Stimulated activated CD8-positive, alpha-beta memory T cell treated with anti-CD3 and anti-CD28 coated beads, Interleukin-7, amount 100 ng/mL, for 48 hours (primary cell): ENCODE data around the gene ZNF805.
"Not testable (repeated sequence)": the region's sequence is repeated elsewhere in the genome, so short reads cannot be mapped to it uniquely, and the experiment has no call there.

Experiments used
- DNase-seq, 2 donors: peaks; one replicate each; pipeline ENCODE4 v3.0.0-alpha.2; 2020; ENCODE audit warnings: low read depth in 1 of 2; ENCODE audit errors: extremely low read depth in 1 of 2

Gene ZNF805

GRCh38 chr19:57267291-57267690, 26.9 kb downstream of the ZNF805 start:
- DNase-seq: no peak

DNA sequence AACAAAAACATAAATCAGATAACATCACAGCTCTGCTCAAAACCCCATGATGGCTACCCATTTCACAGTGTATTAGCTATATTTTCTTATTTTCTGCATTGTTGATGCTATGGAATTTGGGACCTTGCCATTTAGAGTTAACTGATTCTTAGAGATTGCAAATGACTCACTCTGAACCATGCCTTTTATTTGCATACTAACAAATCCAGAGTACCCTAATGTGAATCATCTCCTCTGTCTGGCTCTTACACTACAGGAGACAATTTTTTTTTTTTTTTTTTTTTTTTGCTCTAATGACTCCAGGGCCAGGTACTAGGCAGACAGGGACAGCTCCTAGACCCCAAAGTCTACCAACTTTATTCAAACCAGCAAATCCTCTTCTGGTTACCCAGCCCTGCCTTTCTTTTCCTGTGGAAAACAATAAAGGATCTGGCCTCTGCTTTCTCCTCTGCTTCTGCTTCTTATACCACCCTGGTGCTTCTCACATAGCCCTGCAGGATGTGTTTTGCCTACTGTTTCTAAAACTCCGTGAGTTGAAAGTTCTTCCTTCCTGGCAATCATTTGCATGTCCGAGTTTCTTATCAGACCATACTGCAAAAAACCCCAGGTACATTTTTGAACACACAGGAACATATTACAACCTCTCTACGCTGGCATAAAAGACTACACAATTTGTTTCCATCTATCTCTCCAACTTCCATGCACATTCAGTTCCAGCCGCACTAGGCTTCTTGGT, 29.3 kb downstream of the ZNF805 start:
- DNase-seq: no peak

GRCh38 chr19:57271280-57271679, 30.8 kb downstream of the ZNF805 start:
- DNase-seq: no peak

GRCh38 chr19:57273014-57273413, 32.6 kb downstream of the ZNF805 start:
- DNase-seq: no peak

GRCh38 chr19:57276430-57276829, 36.0 kb downstream of the ZNF805 start:
- no peak for DNase-seq

DNA sequence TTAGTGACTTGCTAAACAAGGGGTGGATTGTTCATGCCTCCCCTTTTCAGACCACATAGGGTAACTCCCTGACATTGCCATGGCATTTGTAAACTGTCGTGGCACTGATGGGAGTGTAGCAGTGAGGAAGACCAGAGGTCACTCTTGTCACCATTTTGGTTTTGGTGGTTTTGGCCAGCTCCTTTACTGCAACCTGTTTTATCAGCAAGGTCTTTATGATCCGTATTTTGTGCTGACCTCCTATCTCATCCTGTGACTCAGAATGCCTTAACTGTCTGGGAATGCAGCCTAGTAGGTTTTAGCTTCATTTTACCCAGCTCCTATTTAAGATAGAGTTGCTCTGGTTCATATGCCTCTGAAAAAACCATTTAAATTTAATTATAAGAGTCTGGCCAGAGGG, 38.0 kb downstream of the ZNF805 start:
- DNase-seq: not testable (repeated sequence)

DNA sequence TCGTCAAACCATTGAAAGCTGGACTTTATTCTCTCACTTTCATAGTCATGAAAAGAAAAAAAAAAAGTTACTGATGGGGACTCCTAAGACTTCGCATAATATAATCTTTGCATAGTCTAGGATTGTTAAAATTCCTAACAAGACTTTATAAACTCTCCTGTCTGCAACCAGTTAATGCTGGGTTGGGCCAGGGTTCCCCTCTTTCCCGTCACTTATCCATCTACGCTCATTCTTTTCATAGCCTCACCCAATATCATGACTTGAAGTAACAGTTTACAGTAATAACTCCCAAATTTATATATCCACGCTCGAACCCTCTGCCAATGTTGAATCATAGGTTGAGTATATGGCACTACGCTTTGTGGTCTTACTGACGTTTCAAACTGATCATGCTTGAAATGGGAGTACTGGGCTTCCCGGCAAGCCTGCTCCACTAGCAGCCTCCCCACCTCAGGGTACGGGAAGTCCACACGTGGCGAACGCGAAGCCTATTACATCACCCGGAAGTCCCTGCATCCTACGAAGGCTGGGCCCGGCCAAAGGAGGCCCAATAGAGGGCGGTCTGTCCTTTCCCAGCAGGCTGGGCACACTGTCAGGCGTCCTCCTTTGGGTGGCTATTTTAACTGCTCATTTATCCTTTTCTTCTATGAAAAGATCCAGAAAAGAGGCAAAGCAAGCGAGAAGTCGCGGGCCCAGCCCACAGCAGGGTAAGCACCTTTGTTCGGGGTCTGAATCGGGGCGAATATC, 39.2 kb downstream of the ZNF805 start:
- DNase-seq: peak; percentile 58 to 82

- DNase-seq: peak; percentile 93 to 94
Observed at GRCh38 chr19:57280165-57280961, 39.9 kb downstream of the ZNF805 start, which contains the start of gene ZNF460. TSS of gene ZNF460 (plus strand) at chr19:57280485. CDS start at chr19:57280807, 322 bp downstream.

DNA sequence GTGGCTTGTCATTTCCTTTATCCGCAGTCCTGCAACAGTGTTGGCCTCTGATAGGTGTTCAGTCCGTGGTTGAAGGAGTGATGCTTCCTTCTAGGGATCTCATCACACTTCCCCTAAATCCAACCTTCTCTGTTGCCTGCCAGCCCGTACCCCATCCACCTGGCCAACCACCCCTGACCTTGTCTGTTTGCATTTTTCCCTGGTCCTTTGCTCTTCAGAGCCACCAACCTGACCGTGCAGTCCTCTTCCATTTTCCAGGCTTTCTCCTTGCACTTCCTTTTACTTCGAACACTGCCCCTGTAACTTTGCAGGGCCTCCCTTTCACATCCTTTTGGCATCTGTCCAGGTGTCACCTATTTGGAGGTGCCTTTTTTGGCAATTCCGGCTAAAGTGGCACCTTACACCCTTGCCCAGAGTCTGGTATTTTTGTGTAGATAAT, 40.5 kb downstream of the ZNF805 start:
- DNase-seq: no peak

DNA sequence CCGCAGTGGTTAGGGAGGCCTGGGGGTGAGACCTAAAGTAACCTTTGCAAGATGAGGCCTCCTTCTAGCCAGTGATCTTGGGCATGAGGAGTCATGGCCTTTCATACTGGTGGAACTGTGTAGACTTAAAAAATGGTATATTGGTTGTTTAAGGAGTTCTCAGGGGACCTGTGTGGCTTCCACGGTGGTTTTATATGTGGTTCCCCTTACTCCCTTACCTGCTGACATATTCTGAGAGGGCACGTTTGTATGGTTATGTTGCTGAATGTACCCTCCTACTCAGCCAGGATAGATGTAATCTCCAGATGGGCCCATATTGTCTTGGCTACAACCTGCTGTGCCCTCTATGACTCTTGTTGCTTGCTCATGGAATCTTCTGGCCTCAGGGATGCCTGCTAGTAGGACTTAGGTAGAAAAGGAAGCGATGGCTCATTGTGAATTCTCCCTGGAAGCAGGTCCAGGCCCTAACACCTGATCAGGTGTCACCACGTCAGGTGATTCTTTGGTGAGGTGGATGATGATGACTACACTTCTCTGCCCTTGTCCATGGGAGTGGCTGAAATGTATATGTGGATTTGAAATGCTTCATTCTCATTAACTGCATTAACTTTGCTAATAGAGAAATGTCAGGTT, 41.7 kb downstream of the ZNF805 start:
- DNase-seq: peak in 1 of 2 donors; percentile 20

- DNase-seq: no peak
Observed at GRCh38 chr19:57288373-57288772, 47.9 kb downstream of the ZNF805 start.

GRCh38 chr19:57290970-57291369, 50.5 kb downstream of the ZNF805 start:
- no peak for DNase-seq

DNA sequence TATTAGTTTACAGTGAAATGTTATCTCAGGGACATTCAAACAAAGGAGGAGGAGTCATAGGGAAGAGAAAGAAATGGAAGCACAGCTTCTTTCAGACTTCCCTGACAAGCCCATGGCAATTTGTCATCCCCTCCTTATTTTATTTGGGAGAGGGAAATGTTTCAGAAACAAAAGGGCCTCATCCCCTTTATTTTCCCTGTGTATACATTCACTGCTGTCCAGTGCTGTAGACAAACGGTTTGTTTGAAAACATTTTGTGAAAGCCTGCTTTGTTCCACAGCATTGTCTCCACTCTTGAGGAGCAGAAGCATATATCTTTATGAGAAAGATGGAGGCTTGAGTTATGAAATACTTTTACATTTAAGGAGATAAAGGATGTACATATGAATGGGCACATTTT, 52.1 kb downstream of the ZNF805 start:
- no peak for DNase-seq

- no peak for DNase-seq
Observed at GRCh38 chr19:57293719-57294118, 53.3 kb downstream of the ZNF805 start.

GRCh38 chr19:57302020-57302465, 61.6 kb downstream of the ZNF805 start:
- DNase-seq: no peak

GRCh38 chr19:57302727-57303401, 62.4 kb downstream of the ZNF805 start:
- DNase-seq: no peak
